GM23248 (cell line): ENCODE measurements around the gene WNK2.

Experiments
- EZH2 ChIP-seq: fragments of 200-600 bp; sonication (generic); IDR thresholded peaks from 2 replicates; pipeline ENCODE4 v1.6.1; 2018; ENCODE audit warnings: antibody characterized with exemption, mild to moderate bottlenecking; ENCODE audit not compliant: insufficient read depth, poor library complexity, severe bottlenecking
- EZH2phosphoT487 ChIP-seq: fragments of 200-600 bp; sonication (generic); IDR thresholded peaks from 2 replicates; pipeline ENCODE4 v1.6.1; 2018; ENCODE audit warnings: antibody characterized with exemption, moderate library complexity, mild to moderate bottlenecking, low read depth; ENCODE audit not compliant: insufficient read depth

GRCh38 chr9:93319992-93320500 is 136.1 kb downstream of the WNK2 start:
- TF ChIP-seq EZH2phosphoT487 (no peak), EZH2 (no peak)
